ENCODE data around the gene SCUBE1. TPM values are rescaled to one million over a fixed set of nuclear protein-coding genes. Genes with fewer than 3 reads are reported as not detected.
"Not testable (repeated sequence)": the region's sequence is repeated elsewhere in the genome, so short reads cannot be mapped to it uniquely, and the experiment has no call there.

Gene SCUBE1
- total and polyA plus RNA-seq, 2 experiments from 2014 or later, result not detected

GRCh38 chr22:43281394-43281793 is 61.8 kb downstream of the SCUBE1 start:
- no peaks in the 10 kb centered on the region for H3K79me2 ChIP-seq (ENCODE audit: insufficient read depth)
- WGBS, 2 experiments (ENCODE audit: low coverage in 1 of 2, low lambda C conversion rate in 2 of 2, missing lambda C conversion rate in 2 of 2), result 55 to 56% methylated on average over 2 of the region's 2 CpGs
- no peaks in the 10 kb centered on the region for H4K20me1 ChIP-seq (ENCODE audit: insufficient read depth)
- in situ Hi-C loops (cut with MboI), result no loop called here
- H3K9ac ChIP-seq, result no peak overlapping the region
- no peaks in the 10 kb centered on the region for H3K9me3 ChIP-seq (ENCODE audit: low read depth)
- no peak overlapping the region for H3K27ac ChIP-seq
- no peaks in the 10 kb centered on the region for H3K36me3 ChIP-seq (ENCODE audit: low read depth)
- no peaks in the 10 kb centered on the region for H3K4me1 ChIP-seq (ENCODE audit: insufficient read depth)
- H2AFZ ChIP-seq, result no peak overlapping the region
- TF ChIP-seq EZH2phosphoT487 (IDR thresholded peaks at IDR 0.05; ENCODE audit: insufficient read depth, low read depth) (no peak), EZH2 (IDR thresholded peaks at IDR 0.05; ENCODE audit: insufficient read depth, poor library complexity, severe bottlenecking) (no peak)
- no peak overlapping the region for H3K4me3 ChIP-seq
- DNase-seq, result no peak
- H3F3A ChIP-seq (ENCODE audit: insufficient read depth), result no peaks in the 10 kb centered on the region
- no peaks in the 10 kb centered on the region for H3K9me2 ChIP-seq (ENCODE audit: insufficient read depth)
- no peak overlapping the region for H3K4me2 ChIP-seq (ENCODE audit: unreplicated experiment)
- H3K27me3 ChIP-seq (replicated peaks; ENCODE audit: insufficient read depth), result no peaks in the 10 kb centered on the region

- H3K27me3 ChIP-seq (replicated peaks; ENCODE audit: insufficient read depth); H3K27ac ChIP-seq; DNase-seq; H3K36me3 ChIP-seq (ENCODE audit: low read depth); H4K20me1 ChIP-seq (ENCODE audit: insufficient read depth); H3K4me3 ChIP-seq; H3K9ac ChIP-seq; H3K79me2 ChIP-seq (ENCODE audit: insufficient read depth); H3K4me2 ChIP-seq (ENCODE audit: unreplicated experiment); H3F3A ChIP-seq (ENCODE audit: insufficient read depth); H3K9me2 ChIP-seq (ENCODE audit: insufficient read depth); H3K9me3 ChIP-seq (ENCODE audit: low read depth); H3K4me1 ChIP-seq (ENCODE audit: insufficient read depth); H2AFZ ChIP-seq; in situ Hi-C loops (cut with MboI): not testable (repeated sequence)
- 20 to 58% methylated on average over 2 to 3 of the region's 3 CpGs for WGBS, 2 experiments (ENCODE audit: low coverage in 1 of 2, low lambda C conversion rate in 2 of 2, missing lambda C conversion rate in 2 of 2)
Measured at GRCh38 chr22:43280523-43280886, 62.7 kb downstream of the SCUBE1 start.

GRCh38 chr22:43279867-43280522 is 63.2 kb downstream of the SCUBE1 start:
- no peak overlapping the region for H3K9ac ChIP-seq
- H3K9me2 ChIP-seq (ENCODE audit: insufficient read depth), result no peaks in the 10 kb centered on the region
- DNase-seq, result no peak
- H3F3A ChIP-seq (ENCODE audit: insufficient read depth), result no peaks in the 10 kb centered on the region
- H3K27ac ChIP-seq, result no peak overlapping the region
- TF ChIP-seq EZH2 (IDR thresholded peaks at IDR 0.05; ENCODE audit: insufficient read depth, poor library complexity, severe bottlenecking) (no peak), EZH2phosphoT487 (IDR thresholded peaks at IDR 0.05; ENCODE audit: insufficient read depth, low read depth) (no peak)
- 74 to 85% methylated on average over 10 to 20 of the region's 20 CpGs for WGBS, 2 experiments (ENCODE audit: low coverage in 1 of 2, low lambda C conversion rate in 2 of 2, missing lambda C conversion rate in 2 of 2)
- H3K4me2 ChIP-seq (ENCODE audit: unreplicated experiment), result no peak overlapping the region
- no peaks in the 10 kb centered on the region for H3K9me3 ChIP-seq (ENCODE audit: low read depth)
- no peaks in the 10 kb centered on the region for H4K20me1 ChIP-seq (ENCODE audit: insufficient read depth)
- H3K4me1 ChIP-seq (ENCODE audit: insufficient read depth), result no peaks in the 10 kb centered on the region
- no peaks in the 10 kb centered on the region for H3K79me2 ChIP-seq (ENCODE audit: insufficient read depth)
- no peaks in the 10 kb centered on the region for H3K36me3 ChIP-seq (ENCODE audit: low read depth)
- peaks cover 5% of the 10 kb centered on the region; the same call in 1 of the 2 replicates for H3K27me3 ChIP-seq (replicated peaks; ENCODE audit: insufficient read depth)
- H3K4me3 ChIP-seq, result no peak overlapping the region
- in situ Hi-C loops (cut with MboI), result no loop called here
- H2AFZ ChIP-seq, result no peak overlapping the region

- Histone ChIP-seq H4K20me1 (ENCODE audit: insufficient read depth) (no peaks in the 10 kb centered on the region), H3K79me2 (ENCODE audit: insufficient read depth) (no peaks in the 10 kb centered on the region), H2AFZ (no peak overlapping the region), H3K9ac (no peak overlapping the region), H3K4me3 (no peak overlapping the region), H3K36me3 (ENCODE audit: low read depth) (no peaks in the 10 kb centered on the region), H3K27me3 (replicated peaks; ENCODE audit: insufficient read depth) (peaks cover 5% of the 10 kb centered on the region; the same call in 1 of the 2 replicates), H3K4me1 (ENCODE audit: insufficient read depth) (no peaks in the 10 kb centered on the region), H3F3A (ENCODE audit: insufficient read depth) (no peaks in the 10 kb centered on the region), H3K27ac (no peak overlapping the region), H3K9me3 (ENCODE audit: low read depth) (no peaks in the 10 kb centered on the region), H3K9me2 (ENCODE audit: insufficient read depth) (no peaks in the 10 kb centered on the region), H3K4me2 (ENCODE audit: unreplicated experiment) (no peak overlapping the region)
- 67% methylated on average over 13 of the region's 13 CpGs for WGBS, 2 experiments (ENCODE audit: low coverage in 1 of 2, low lambda C conversion rate in 2 of 2, missing lambda C conversion rate in 2 of 2)
- in situ Hi-C loops (cut with MboI), result no loop called here
- TF ChIP-seq EZH2 (IDR thresholded peaks at IDR 0.05; ENCODE audit: insufficient read depth, poor library complexity, severe bottlenecking) (no peak), EZH2phosphoT487 (IDR thresholded peaks at IDR 0.05; ENCODE audit: insufficient read depth, low read depth) (no peak)
- no peak for DNase-seq
Measured at GRCh38 chr22:43277987-43278601, 65.1 kb downstream of the SCUBE1 start.

All from GM23248 (cell line).